Measurements from ENCODE around the gene GLB1L2. TPM values are rescaled to one million over a fixed set of nuclear protein-coding genes. Genes with fewer than 3 reads are reported as not detected.

Gene GLB1L2
- total and polyA plus RNA-seq, 2 of the 13 experiments (the other 11 are each of a cell fraction or from before 2014, with no cell fraction given): 0.59 to 0.69 TPM

- in situ Hi-C loops (cut with HindIII; ENCODE audit: extremely low pct_ligation_motif_present, low pct_unique_long_range_greater_than_20kb) (no loop called here), intact Hi-C loops (cut with micrococcal nuclease; ENCODE audit: unreplicated experiment) (no loop called here)
- no peaks in the 10 kb centered on the region for H4K20me1 ChIP-seq (ENCODE audit: insufficient read depth, low read length)
- ChIA-PET CTCF (ENCODE audit: low intra/inter-chr PET ratio, low total read pairs) (no interaction called here), POLR2A (no interaction called here)
- no peaks in the 10 kb centered on the region for H3K79me2 ChIP-seq (ENCODE audit: insufficient read depth, low read length)
- no TSS peak for BruUV-seq (replicated peaks)
- 87% methylated on average over 44 of the region's 78 CpGs for WGBS (ENCODE audit: low lambda C conversion rate)
- no peaks in the 10 kb centered on the region for H3K4me1 ChIP-seq (ENCODE audit: insufficient read depth, low read length)
- peaks cover 6 to 39% of the 10 kb centered on the region in 2 experiments; a peak in 4 of 5 replicates for H3K27me3 ChIP-seq (ENCODE audit: control insufficient read depth in 1 of 2, insufficient read depth in 2 of 2, low read length in 2 of 2)
- no peak for FAIRE-seq
- no peak overlapping the region for H2AFZ ChIP-seq (ENCODE audit: low read length)
- no peak for DNase-seq (ENCODE audit: low spot score)
- H3K4me2 ChIP-seq (ENCODE audit: low read depth, low read length): no peak overlapping the region
- ATAC-seq: no peak
- no peaks in the 10 kb centered on the region for H3K36me3 ChIP-seq (replicated peaks in 1 of 2; ENCODE audit: control insufficient read depth in 1 of 2, insufficient read depth in 2 of 2, low read length in 2 of 2)
- H3K9ac ChIP-seq (ENCODE audit: insufficient read depth, low read depth, low read length): no peak overlapping the region
- TF ChIP-seq ZNF605 (CRISPR knock-in tag; IDR thresholded peaks at IDR 0.05) (no peak), HNRNPLL (IDR thresholded peaks at IDR 0.05; ENCODE audit: low read depth, low read length, poor library complexity, severe bottlenecking) (no peak), MNT (IDR thresholded peaks at IDR 0.05) (peak; percentile 64), DNMT1 (CRISPR knock-in tag; IDR thresholded peaks at IDR 0.05) (0 out of 2 replicates have a peak, but pooled peaks have one; percentile 52), ZNF274 (CRISPR knock-in tag; IDR thresholded peaks at IDR 0.05) (no peak), ZNF512B (CRISPR knock-in tag; IDR thresholded peaks at IDR 0.05; ENCODE audit: borderline replicate concordance) (no peak), NFKB2 (CRISPR knock-in tag; IDR thresholded peaks at IDR 0.05; ENCODE audit: borderline replicate concordance) (no peak)
- no peak overlapping the region for H3K4me3 ChIP-seq (replicated peaks in 1 of 3; ENCODE audit: insufficient read depth in 1 of 3, low read depth in 2 of 3, low read length in 3 of 3)
- no peaks in the 10 kb centered on the region for H3K9me3 ChIP-seq (ENCODE audit: low read length)
- no peak overlapping the region for H3K27ac ChIP-seq (ENCODE audit: extremely low read length, insufficient read depth, low read length)
Observed at GRCh38 chr11:134383576-134384221, 51.9 kb downstream of the GLB1L2 start.
